ENCODE results near the gene USP11.

USP11 gene

GRCh38 chrX:47224266-47224895 lies 8.4 kb upstream of the USP11 start:
- DNase-seq (ENCODE audit: low read depth in 2 of 2): no peak

GRCh38 chrX:47224896-47225290 lies 7.9 kb upstream of the USP11 start:
- no peak for DNase-seq (ENCODE audit: low read depth in 2 of 2)

- no peak for DNase-seq (ENCODE audit: low read depth in 2 of 2)
Measured at GRCh38 chrX:47226071-47226470, 6.7 kb upstream of the USP11 start.

- no peak for DNase-seq (ENCODE audit: low read depth in 2 of 2)
Measured at GRCh38 chrX:47226531-47227333, 6.1 kb upstream of the USP11 start.

GRCh38 chrX:47227334-47227583 lies 5.5 kb upstream of the USP11 start:
- no peak for DNase-seq (ENCODE audit: low read depth in 2 of 2)

- DNase-seq (ENCODE audit: low read depth in 2 of 2): no peak
Measured at GRCh38 chrX:47228550-47229270, 4.1 kb upstream of the USP11 start.

GRCh38 chrX:47229427-47229826 lies 3.4 kb upstream of the USP11 start:
- DNase-seq (ENCODE audit: low read depth in 2 of 2): no peak

- DNase-seq (ENCODE audit: low read depth in 2 of 2): no peak
Measured at GRCh38 chrX:47230136-47230868, 2.5 kb upstream of the USP11 start.

- no peak for DNase-seq (ENCODE audit: low read depth in 2 of 2)
Measured at GRCh38 chrX:47231167-47231566, 1.6 kb upstream of the USP11 start.

GRCh38 chrX:47232197-47232802 lies 509 bp upstream of the USP11 start:
- no peak for DNase-seq (ENCODE audit: low read depth in 2 of 2)

- DNase-seq (ENCODE audit: low read depth in 2 of 2): peak; percentile 83 to 87
Measured at GRCh38 chrX:47233333-47234113, 714 bp downstream of the USP11 start.

GRCh38 chrX:47234583-47234982 lies 1.8 kb downstream of the USP11 start:
- no peak for DNase-seq (ENCODE audit: low read depth in 2 of 2)

GRCh38 chrX:47235691-47236103 lies 2.9 kb downstream of the USP11 start:
- DNase-seq (ENCODE audit: low read depth in 2 of 2): no peak

- no peak for DNase-seq (ENCODE audit: low read depth in 2 of 2)
Measured at GRCh38 chrX:47239199-47239598, 6.4 kb downstream of the USP11 start.

- DNase-seq (ENCODE audit: low read depth in 2 of 2): no peak
Measured at GRCh38 chrX:47239898-47240545, 7.2 kb downstream of the USP11 start.

GRCh38 chrX:47240619-47241018 lies 7.8 kb downstream of the USP11 start:
- DNase-seq (ENCODE audit: low read depth in 2 of 2): no peak

GRCh38 chrX:47241201-47242011 lies 8.6 kb downstream of the USP11 start:
- no peak for DNase-seq (ENCODE audit: low read depth in 2 of 2)

GRCh38 chrX:47242321-47242720 lies 9.5 kb downstream of the USP11 start:
- DNase-seq (ENCODE audit: low read depth in 2 of 2): no peak

GRCh38 chrX:47243351-47243750 lies 10.5 kb downstream of the USP11 start:
- no peak for DNase-seq (ENCODE audit: low read depth in 2 of 2)

- DNase-seq (ENCODE audit: low read depth in 2 of 2): no peak
Measured at GRCh38 chrX:47244676-47245075, 11.9 kb downstream of the USP11 start.
